Small intestine (tissue), 7 donors: Measurements from ENCODE around the gene TRAPPC3. TPM values are rescaled to one million over a fixed set of nuclear protein-coding genes. Genes with fewer than 3 reads are reported as not detected.

ENCODE experiments used
- DNase-seq, 2 donors: peaks; one replicate each; pipeline versions ENCODE4 v3.0.0 to v3.0.0-alpha.2; 2013
- FAIRE-seq: peaks from 2 replicates; lab custom pipeline; 2012; peaks lifted over from hg19 to GRCh38; lab: Jason Lieb, UNC
- H3K27ac ChIP-seq, 3 donors: one replicate each; pipeline ENCODE4 v1.5.1; 2013; ENCODE audit warnings: low read length in 2 of 3, mild to moderate bottlenecking in 2 of 3, control low read depth in 1 of 3, inconsistent platforms in 1 of 3, low read depth in 1 of 3, moderate library complexity in 1 of 3
- H3K27me3 ChIP-seq, 3 donors: one replicate each; pipeline ENCODE4 v1.6.1; 2013; ENCODE audit warnings: low read length in 3 of 3, inconsistent platforms in 1 of 3; ENCODE audit not compliant: control insufficient read depth in 3 of 3, insufficient read depth in 3 of 3
- H3K36me3 ChIP-seq, 3 donors: one replicate each; pipeline ENCODE4 v1.6.1; 2013; ENCODE audit warnings: low read length in 3 of 3, inconsistent platforms in 1 of 3, low read depth in 1 of 3, mild to moderate bottlenecking in 1 of 3, moderate library complexity in 1 of 3; ENCODE audit not compliant: control insufficient read depth in 3 of 3, insufficient read depth in 2 of 3
- H3K4me1 ChIP-seq, 3 donors: one replicate each; pipeline ENCODE4 v1.6.1; 2013; ENCODE audit warnings: low read length in 2 of 3, inconsistent platforms in 1 of 3, low read depth in 1 of 3, mild to moderate bottlenecking in 1 of 3, moderate library complexity in 1 of 3; ENCODE audit not compliant: control insufficient read depth in 3 of 3, insufficient read depth in 2 of 3
- H3K4me3 ChIP-seq, 3 donors: one replicate each; pipeline ENCODE4 v1.5.1; 2013; ENCODE audit warnings: low read length in 3 of 3, control low read depth in 1 of 3, inconsistent platforms in 1 of 3, low read depth in 1 of 3, mild to moderate bottlenecking in 1 of 3, moderate library complexity in 1 of 3
- H3K9me3 ChIP-seq, 2 donors: one replicate each; pipeline ENCODE4 v1.6.1; 2013; ENCODE audit warnings: low read depth in 1 of 2, low read length in 1 of 2; ENCODE audit not compliant: control insufficient read depth in 2 of 2, insufficient read depth in 1 of 2
- WGBS, 3 donors: extraction: QIAGEN DNeasy Blood & Tissue Kit; methylation state at CpG; one replicate each; pipeline ENCODE4 v1.1.7; 2013; 5-methylcytosine and 5-hydroxymethylcytosine counted together
- polyA plus RNA-seq, 4 donors: library from polyadenylated mRNA; stranded (reverse) in 3 of 4; unstranded in 1 of 4; fragments of 200-250 nt in 3 of 4; fragments of 120-200 nt in 1 of 4; gene quantifications; one replicate each; pipeline versions ENCODE4 v1.2.1 to v1.2.3, GENCODE V29; 2013
- donor health status: healthy with polysubstance abuse.
- donor health status: control.
- donor health status: control.
- donor health status: Bipolar disorder and iron deficiency.
- donor health status: healthy.

The TRAPPC3 gene
- polyA plus RNA-seq, 4 donors: 61.8 to 90.5 (median 71.6) TPM

DNA sequence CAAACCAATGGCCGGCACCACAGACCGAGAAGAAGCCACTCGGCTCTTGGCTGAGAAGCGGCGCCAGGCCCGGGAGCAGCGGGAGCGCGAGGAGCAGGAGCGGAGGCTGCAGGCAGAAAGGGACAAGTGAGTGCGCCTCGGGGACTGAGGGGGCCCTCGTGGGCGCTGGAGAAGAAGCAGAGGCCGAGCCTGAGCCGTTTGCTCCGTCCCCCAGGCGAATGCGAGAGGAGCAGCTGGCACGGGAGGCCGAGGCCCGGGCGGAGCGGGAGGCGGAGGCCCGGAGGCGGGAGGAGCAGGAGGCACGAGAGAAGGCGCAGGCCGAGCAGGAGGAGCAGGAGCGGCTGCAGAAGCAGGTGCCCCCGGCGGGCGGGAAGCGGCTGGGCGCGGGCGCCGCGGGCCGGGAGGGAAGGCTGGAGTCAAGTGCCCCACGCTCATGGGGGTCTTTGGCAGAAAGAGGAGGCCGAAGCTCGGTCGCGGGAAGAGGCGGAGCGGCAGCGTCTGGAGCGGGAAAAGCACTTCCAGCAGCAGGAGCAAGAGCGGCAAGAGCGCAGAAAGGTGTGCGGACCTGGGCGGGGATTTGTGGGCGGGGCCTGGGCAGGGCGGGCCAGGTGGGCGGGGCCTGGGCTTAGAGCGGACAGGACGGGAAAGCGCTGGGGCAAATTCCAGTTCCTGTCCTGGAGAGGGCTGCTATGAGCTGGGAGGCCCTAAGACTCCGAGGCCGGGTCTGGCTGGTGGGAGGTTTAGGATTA lies 29.4 kb upstream of the TRAPPC3 start:
- H3K27me3 ChIP-seq: no peaks in the 10 kb centered on the region
- H3K9me3 ChIP-seq: no peaks in the 10 kb centered on the region
- WGBS, 3 donors: 20 to 65% (median 47%) methylated on average over 56 to 62 of the region's 62 CpGs
- H3K4me1 ChIP-seq: peaks cover 0 to 29% (median 0%) of the 10 kb centered on the region in 3 donors
- FAIRE-seq (no peak), DNase-seq (peak; percentile 92 to 95)
- H3K27ac ChIP-seq: peak overlapping the region; percentile 50 to 76 (median 65)
- peaks cover 14 to 65% (median 21%) of the 10 kb centered on the region in 3 donors for H3K36me3 ChIP-seq
- H3K4me3 ChIP-seq: peak overlapping the region in 2 of 3 donors; percentile 11 to 33

DNA sequence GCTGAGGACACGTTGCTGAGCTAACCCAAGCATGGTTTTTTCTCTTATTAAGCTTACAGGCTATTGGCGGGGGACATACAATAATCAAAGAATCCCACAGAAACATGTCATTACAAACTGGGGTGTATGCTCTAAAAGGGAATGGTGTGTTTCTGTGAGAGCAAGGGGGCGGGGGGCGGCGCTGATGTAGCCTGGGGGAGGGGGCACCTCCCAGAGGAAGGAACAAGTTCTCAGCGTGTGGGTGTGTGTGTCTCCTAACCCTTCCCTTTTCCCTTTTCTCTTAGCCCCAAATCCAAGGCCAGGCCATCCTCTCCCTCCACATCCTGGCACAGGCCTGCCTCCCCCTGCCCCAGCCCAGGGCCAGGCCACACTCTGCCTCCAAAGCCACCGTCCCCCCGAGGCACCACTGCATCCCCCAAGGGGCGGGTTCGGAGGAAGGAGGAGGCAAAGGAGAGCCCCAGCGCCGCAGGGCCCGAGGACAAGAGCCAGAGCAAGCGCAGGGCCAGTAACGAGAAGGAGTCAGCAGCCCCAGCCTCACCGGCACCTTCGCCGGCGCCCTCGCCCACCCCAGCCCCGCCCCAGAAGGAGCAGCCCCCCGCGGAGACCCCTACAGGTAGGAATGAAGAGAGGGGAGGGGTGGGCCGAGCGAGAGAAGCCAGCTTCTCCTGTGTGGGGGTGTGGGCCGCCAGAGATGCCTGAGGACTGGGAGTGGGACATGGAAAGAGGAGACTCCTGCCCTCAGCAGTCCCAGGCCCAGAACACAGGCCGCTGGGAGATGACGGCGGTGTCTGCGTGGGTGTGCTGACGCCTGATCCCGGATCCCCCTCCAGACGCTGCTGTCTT lies 28.5 kb upstream of the TRAPPC3 start:
- peak overlapping the region in 2 of 3 donors; percentile 11 to 13 for H3K4me3 ChIP-seq
- H3K27ac ChIP-seq: no peak overlapping the region
- 47 to 79% (median 65%) methylated on average over 24 to 33 of the region's 33 CpGs for WGBS, 3 donors
- no peak for FAIRE-seq
- no peaks in the 10 kb centered on the region for H3K9me3 ChIP-seq
- no peaks in the 10 kb centered on the region for H3K27me3 ChIP-seq
- H3K4me1 ChIP-seq: peaks cover 0 to 29% (median 0%) of the 10 kb centered on the region in 3 donors
- DNase-seq: no peak
- H3K36me3 ChIP-seq: peaks cover 16 to 72% (median 23%) of the 10 kb centered on the region in 3 donors

DNA sequence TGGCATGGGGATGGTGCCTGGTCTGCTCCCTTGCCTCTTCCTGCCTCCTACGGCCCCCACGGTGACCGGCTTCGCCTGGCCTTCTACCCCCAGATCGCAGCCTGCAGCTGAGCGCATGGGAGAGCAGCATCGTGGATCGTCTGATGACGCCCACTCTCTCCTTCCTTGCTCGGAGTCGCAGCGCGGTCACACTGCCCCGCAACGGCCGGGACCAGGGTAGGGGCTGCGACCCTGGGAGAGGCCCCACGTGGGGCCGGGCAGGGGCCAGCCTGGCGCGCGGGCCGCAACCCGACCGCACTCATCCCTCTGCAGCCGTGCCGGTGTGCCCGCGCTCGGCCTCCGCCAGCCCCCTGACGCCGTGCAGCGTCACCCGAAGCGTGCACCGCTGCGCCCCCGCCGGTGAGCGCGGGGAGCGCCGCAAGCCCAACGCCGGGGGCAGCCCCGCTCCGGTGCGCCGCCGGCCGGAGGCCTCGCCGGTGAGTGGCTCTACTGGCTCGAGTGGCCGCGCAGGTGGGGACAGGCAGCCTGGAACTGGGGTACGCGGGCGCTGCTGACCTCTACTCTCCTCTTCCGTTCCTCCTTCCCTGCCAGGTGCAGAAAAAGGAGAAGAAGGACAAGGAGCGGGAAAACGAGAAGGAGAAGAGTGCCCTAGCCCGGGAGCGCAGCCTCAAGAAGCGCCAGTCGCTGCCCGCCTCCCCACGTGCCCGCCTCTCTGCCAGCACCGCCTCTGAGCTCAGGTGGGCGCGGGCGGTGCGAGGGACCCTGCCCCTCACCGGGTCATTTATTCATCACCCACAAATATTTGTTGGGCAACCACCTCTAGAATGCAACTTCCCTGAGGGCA lies 27.0 kb upstream of the TRAPPC3 start:
- 87 to 95% (median 94%) methylated on average over 46 to 76 of the region's 76 CpGs for WGBS, 3 donors
- no peak for DNase-seq
- Histone ChIP-seq H3K4me3 (no peak overlapping the region), H3K36me3 (peaks cover 16 to 84% (median 32%) of the 10 kb centered on the region in 3 donors), H3K9me3 (no peaks in the 10 kb centered on the region), H3K27me3 (no peaks in the 10 kb centered on the region), H3K27ac (peak overlapping the region in 1 of 3 donors; percentile 65), H3K4me1 (peaks cover 0 to 29% (median 0%) of the 10 kb centered on the region in 3 donors)
- FAIRE-seq: no peak

DNA sequence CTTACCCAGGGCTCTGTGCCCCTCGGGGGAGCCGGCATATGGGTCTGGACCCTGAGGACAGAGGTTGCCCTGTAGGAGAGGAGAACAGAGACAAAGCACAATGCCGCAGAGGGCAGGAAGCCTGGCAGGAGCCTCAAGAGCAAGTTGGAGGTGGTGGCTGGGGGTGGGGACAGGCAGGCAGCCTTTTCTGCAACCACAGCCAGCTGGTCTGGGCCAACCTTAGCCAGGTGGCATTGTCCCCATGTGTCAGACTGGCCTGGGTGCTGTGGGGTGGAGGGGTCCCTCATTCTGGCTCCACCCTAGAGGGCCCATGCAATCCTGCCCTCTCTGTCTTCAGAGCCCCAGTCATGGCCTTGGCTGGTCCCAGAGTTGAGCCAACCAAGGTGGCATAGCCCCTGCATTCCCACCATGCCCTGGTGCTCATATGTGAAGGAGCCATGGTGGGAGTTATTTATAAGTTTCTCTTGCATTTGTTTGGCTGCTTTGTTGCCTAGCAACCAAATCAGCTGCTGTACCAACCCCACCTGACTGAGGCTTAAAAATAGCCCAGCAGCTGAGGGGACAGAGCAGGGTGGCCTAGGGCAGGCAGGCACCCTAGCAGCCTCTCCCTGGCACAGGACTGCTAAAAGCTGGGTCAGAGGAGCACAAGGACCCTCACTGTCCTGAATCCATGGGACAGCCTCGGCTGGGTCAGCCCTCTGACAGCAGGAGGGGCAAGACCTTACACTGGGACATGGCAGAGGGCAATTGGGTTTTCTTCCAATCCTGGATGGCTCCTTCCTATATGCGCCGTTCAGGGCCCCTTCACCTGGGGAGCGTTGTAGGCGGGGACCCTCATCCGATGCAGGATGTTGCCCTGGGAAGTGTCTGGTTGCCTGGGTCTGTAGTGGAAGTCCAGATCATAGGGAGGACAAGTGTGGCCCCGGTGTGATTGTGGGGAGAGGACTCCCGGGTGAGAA lies 26.1 kb upstream of the TRAPPC3 start:
- no peak overlapping the region for H3K4me3 ChIP-seq
- WGBS, 3 donors: 69 to 80% (median 72%) methylated on average over 10 to 11 of the region's 11 CpGs
- H3K9me3 ChIP-seq: no peaks in the 10 kb centered on the region
- H3K4me1 ChIP-seq: peaks cover 0 to 29% (median 0%) of the 10 kb centered on the region in 3 donors
- DNase-seq (peak in 1 of 2 donors; percentile 52), FAIRE-seq (no peak)
- H3K36me3 ChIP-seq: peaks cover 13 to 88% (median 32%) of the 10 kb centered on the region in 3 donors
- H3K27me3 ChIP-seq: no peaks in the 10 kb centered on the region
- peak overlapping the region in 1 of 3 donors; percentile 65 for H3K27ac ChIP-seq

DNA sequence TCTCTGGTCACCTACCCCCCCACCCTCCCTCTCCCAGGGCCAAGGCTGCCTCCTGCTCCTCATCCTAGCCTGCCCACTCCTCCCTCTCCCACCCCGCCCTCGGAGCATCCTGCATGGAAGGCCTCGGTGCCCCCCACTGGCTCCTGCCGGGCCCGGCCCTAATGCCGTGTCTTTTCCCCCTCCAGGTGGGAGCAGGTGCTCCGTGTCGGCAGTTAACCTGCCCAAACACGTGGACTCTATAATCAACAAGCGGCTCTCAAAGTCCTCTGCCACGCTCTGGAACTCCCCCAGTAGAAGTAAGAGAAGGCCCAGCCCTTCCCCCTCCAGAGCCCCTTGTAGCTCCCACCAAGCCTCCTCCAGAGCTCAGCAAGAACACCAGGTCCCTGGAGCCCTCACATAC lies 25.4 kb upstream of the TRAPPC3 start:
- Histone ChIP-seq H3K4me3 (no peak overlapping the region), H3K9me3 (no peaks in the 10 kb centered on the region), H3K27ac (peak overlapping the region in 1 of 3 donors; percentile 45), H3K27me3 (no peaks in the 10 kb centered on the region), H3K36me3 (peaks cover 11 to 81% (median 29%) of the 10 kb centered on the region in 3 donors), H3K4me1 (peaks cover 0 to 26% (median 0%) of the 10 kb centered on the region in 3 donors)
- no peak for FAIRE-seq
- no peak for DNase-seq
- WGBS, 3 donors: 27 to 70% (median 38%) methylated on average over 8 to 11 of the region's 11 CpGs

DNA sequence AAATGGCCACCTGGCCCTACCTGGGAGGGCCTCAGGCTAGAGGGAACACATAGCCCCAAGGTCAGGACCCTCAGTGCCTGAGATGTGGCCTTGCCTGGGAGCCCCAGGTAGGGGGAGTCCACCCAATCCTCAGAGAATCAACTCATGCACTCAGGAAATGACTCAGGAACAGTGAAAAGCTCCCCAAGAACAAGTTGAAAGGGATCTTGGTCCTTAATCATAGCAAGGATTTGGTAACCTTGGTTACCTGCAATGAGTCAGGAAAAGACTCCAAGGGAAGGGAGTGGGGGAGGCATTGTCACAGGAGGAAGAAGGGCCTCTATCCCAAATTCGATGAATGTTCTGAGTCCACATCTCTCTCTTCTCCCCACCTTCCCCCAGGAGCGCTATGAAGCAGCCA lies 23.7 kb upstream of the TRAPPC3 start:
- Histone ChIP-seq H3K9me3 (no peaks in the 10 kb centered on the region), H3K27ac (no peak overlapping the region), H3K27me3 (no peaks in the 10 kb centered on the region), H3K4me3 (no peak overlapping the region), H3K36me3 (peaks cover 11 to 72% (median 27%) of the 10 kb centered on the region in 3 donors), H3K4me1 (peaks cover 0 to 18% (median 0%) of the 10 kb centered on the region in 3 donors)
- 93 to 100% (median 98%) methylated on average over 2 of the region's 2 CpGs for WGBS, 3 donors
- FAIRE-seq (no peak), DNase-seq (no peak)

DNA sequence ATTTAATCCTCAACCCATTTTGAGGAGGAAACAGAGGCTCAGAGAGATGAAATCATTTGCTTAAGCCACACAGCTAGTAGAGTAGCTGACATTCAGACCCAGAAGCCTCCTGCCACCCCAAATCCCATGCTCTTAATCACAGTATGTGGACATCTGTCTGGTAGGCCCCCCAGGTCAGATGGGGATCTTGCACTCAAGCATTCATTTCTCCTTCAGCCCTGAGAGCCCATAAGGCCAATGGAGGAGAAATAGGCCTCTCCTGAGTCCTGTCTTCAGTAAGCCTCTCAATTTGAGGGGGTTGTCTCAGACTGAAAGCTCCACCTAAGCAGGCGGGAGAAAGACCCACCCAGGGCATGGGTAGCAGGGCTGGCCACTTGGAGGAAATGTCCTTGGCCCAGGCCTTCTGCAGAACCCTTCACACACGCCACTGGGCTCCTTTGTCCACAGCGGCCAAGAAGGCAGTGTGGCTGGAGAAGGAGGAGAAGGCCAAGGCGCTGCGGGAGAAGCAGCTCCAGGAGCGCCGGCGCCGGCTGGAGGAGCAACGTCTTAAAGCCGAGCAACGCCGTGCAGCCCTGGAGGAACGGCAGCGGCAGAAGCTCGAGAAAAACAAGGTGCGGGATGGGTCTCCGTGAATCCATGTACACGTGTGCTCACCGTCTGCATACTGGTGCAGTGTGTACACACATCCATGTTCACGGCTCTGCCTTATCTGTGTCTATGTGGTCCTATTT lies 22.9 kb upstream of the TRAPPC3 start:
- FAIRE-seq: no peak
- Histone ChIP-seq H3K36me3 (peaks cover 9 to 71% (median 20%) of the 10 kb centered on the region in 3 donors), H3K27me3 (no peaks in the 10 kb centered on the region)

More for the DNA sequence above, 22.9 kb upstream of the TRAPPC3 start:
- no peak overlapping the region for H3K4me3 ChIP-seq
- no peak overlapping the region for H3K27ac ChIP-seq
- peaks cover 0 to 14% (median 0%) of the 10 kb centered on the region in 3 donors for H3K4me1 ChIP-seq
- DNase-seq: no peak
- no peaks in the 10 kb centered on the region for H3K9me3 ChIP-seq
- WGBS, 3 donors: 96 to 97% (median 96%) methylated on average over 21 of the region's 21 CpGs
